ENCODE measurements around the gene CCL20. TPM values are rescaled to one million over a fixed set of nuclear protein-coding genes. Genes with fewer than 3 reads are reported as not detected.
"Not testable (repeated sequence)": the region's sequence is repeated elsewhere in the genome, so short reads cannot be mapped to it uniquely, and the experiment has no call there.

CCL20 gene, protein sequence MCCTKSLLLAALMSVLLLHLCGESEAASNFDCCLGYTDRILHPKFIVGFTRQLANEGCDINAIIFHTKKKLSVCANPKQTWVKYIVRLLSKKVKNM
- total RNA-seq: 0.65 and 1.0 TPM in 2 replicates

DNA sequence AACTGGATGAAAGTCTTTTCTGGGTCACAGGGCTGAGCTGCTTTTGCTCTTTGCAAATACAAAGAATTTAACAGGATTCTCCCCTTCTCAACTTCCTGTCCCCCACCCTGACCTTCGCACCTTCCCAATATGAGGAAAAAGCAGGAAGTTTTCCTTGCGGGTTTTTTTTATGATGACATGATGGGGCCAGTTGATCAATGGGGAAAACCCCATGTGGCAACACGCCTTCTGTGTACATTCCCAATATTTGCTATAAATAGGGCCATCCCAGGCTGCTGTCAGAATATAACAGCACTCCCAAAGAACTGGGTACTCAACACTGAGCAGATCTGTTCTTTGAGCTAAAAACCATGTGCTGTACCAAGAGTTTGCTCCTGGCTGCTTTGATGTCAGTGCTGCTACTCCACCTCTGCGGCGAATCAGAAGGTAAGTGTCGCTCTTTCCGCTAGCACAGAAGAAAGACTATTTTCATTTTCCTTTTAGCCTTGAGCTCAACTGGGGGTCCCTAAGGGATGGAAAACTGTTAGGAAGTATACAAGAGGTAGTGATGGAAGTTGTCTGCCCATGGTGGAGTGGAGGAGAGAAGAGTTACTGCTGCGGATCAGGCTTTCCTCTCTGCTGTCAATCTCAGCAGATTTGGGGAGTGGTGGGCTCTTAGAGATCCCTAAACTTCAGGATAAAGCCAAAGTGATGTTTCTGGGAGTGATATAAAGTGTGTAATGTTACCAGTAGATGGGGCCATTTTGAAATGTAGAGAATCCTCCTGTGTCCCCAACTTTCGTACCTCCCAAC is at the start of gene CCL20:
Gene CCL20 (plus strand): TSS at position 281 of the 792 bp plus-strand sequence. CDS start 70 bp downstream, at position 351.
- DNase-seq: no peak

GRCh38 chr2:227765788-227766372 is 47.8 kb upstream of the CCL20 start:
- peak; percentile 66 for DNase-seq

GRCh38 chr2:227766373-227766883 is 47.2 kb upstream of the CCL20 start:
- peak; percentile 92 for DNase-seq

- DNase-seq: no peak
These were observed 45.8 kb upstream of the CCL20 start for GRCh38 chr2:227767830-227768229.

DNA sequence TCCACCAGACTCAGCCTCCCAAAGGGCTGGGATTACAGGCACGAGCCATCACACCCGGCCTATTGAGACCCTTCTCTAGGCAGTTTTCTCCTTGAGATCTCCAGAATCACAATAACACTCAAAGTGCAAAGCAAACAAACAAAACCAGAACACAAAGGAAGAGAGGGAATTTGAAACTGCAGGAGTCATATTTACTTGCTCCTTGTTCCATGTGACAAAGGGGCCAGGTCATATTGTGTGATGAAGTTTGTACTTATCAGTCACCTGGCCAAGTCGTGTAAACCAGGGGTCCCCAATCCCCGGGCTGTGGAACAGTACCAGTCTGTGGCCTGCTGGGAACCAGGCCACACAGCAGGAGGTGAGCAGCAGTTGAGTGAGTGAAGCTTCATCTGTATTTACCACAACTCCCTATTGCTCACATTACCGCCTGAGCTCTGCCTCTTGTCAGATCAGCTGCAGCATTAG is 41.4 kb upstream of the CCL20 start:
- DNase-seq: no peak

- no peak for DNase-seq
These were observed 40.7 kb upstream of the CCL20 start for GRCh38 chr2:227772932-227773331.

- DNase-seq: peak; percentile 48
These were observed 39.5 kb upstream of the CCL20 start for GRCh38 chr2:227774011-227774624.

- DNase-seq: no peak
These were observed 38.5 kb upstream of the CCL20 start for GRCh38 chr2:227774895-227775842.

GRCh38 chr2:227780981-227781615 is 32.5 kb upstream of the CCL20 start:
- no peak for DNase-seq

- DNase-seq: no peak
These were observed 31.8 kb upstream of the CCL20 start for GRCh38 chr2:227781841-227782240.

- no peak for DNase-seq
These were observed 30.8 kb upstream of the CCL20 start for GRCh38 chr2:227782804-227783203.

DNA sequence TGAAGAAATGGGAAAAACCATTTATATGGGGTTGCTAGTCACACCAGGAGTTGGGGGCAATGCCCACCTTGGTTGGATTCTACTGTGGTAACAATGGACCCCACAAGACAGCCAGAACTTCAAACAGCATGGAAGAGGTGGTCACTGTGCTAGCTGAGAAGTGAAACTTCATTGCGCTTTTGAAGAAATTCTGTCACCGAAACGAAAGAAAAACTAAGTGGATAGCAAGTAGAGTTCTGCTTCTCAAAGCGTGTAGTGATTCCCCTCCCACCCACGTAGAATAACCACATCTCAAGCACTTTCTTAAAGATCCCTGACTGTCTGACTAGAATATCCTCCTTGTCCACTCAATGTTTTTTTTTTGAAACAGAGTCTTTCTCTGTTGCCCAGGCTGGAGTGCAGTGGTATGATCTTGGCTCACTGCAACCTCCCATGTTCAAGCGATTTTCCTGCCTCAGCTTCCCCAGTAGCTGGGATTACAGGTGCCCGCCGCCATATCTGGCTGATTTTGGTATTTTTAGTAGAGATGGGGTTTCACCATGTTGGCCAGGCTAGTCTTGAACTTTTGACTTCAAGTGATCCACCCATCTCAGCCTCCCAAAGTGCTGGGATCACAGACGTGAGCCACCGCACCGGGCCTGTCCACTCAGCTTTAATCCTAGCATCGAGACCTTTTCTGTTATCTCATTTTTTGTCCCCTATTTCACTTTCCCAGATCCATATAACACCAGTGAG is 30.1 kb upstream of the CCL20 start:
- DNase-seq: no peak

GRCh38 chr2:227785293-227785692 is 28.3 kb upstream of the CCL20 start:
- no peak for DNase-seq

- DNase-seq: peak; percentile 49
These were observed 25.1 kb upstream of the CCL20 start for GRCh38 chr2:227788561-227789018.

- no peak for DNase-seq
These were observed 23.8 kb upstream of the CCL20 start for GRCh38 chr2:227789803-227790202.

DNA sequence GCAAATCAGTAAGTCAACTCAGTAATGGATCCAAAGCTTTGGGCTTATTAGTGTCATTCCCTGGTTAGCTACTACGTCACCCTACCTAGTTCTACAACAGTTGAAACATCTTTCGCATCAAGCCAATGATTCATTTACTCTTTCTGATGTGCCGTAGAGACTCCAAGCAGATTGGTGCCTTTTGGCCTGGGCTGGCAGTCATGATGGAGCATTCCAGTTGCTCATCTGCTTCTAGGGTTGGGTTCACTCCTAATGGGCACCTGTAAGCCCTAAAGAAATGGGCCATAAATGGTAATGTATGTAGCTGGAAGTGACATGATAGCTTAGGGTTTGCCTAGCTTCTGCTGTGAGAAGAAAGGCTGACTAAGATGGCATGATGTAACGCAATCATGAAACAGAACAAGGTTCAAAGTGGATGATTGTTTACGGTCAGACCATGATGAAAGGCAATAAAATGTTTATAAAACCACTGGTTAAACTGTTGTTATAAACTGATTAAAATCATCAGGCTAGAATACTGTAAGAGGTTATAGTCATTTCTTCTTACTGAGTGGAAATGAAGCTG is 20.4 kb upstream of the CCL20 start:
- no peak for DNase-seq

DNA sequence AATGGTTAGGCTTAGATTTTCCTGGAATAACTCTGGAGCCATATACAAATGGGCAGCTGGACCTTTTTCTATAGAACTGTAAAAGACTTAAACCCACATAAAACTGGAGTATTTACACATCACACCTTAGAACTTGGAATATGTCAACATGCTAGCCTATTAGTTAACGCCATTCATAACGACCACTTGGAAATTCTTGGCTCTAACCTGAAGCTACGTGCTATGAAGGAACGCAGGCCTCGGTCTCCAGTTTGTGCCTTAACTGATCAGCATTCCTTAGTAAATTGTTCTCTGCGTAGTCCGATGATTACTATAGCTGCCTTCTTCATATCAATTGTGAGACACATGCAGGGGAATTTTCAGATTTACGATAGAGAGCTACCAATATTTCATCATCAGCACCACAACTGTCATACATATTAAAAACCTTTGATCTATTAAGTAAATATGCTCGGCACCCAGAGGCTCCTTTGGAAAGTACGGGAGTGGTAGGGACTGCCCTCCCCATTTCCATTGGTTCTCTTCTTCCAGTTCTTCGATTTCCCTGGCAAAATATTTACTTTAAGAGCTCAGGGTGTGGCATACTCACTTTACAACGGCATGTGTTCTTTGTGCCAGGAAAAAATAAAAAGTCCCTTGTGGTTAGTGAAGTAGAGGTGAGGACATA is 17.5 kb upstream of the CCL20 start:
- DNase-seq: no peak

GRCh38 chr2:227796768-227797167 is 16.9 kb upstream of the CCL20 start:
- DNase-seq: not testable (repeated sequence)

GRCh38 chr2:227799202-227799601 is 14.4 kb upstream of the CCL20 start:
- peak; percentile 24 for DNase-seq

- no peak for DNase-seq
These were observed 10.8 kb upstream of the CCL20 start for GRCh38 chr2:227802882-227803281.

Measured in dermis blood vessel endothelial cell (primary cell).